Measurements from ENCODE around the gene FLT1. TPM values are rescaled to one million over a fixed set of nuclear protein-coding genes. Genes with fewer than 3 reads are reported as not detected.

Gene FLT1
- total and polyA plus RNA-seq, 2 donors (not counting 1 experiment from before 2014, with no cell fraction given) = 1.3 to 2.5 TPM

DNA sequence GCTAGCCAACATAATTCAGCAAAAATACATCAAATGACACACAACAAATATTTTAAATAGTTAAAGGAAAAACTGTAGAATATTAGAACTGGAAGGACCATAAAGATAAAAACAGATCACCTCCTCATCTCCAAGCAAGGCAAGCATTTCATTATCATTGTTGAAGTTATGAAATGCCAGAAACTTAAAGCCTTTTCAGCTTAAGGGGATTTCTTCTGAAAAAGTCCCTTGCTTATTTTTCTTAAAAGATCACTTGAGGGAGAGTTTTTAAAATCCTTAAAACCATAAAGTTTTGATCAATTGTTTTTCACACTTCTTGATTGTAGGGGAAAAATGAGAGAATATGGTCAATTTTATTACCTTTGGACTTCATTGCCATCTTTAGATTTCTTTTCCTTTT is 37.4 kb downstream of the FLT1 start:
- Histone ChIP-seq H3K27me3 (ENCODE audit: control insufficient read depth, insufficient read depth, low read length) (no peaks in the 10 kb centered on the region), H4K20me1 (ENCODE audit: control insufficient read depth, extremely low read depth, insufficient read depth, low read length) (no peaks in the 10 kb centered on the region), H3K9ac (ENCODE audit: insufficient read depth, low read length) (no peak overlapping the region), H3K4me2 (ENCODE audit: extremely low read depth, insufficient read depth, low read length) (no peak overlapping the region), H3K27ac (ENCODE audit: insufficient read depth, low read length) (no peak overlapping the region), H3K4me1 (ENCODE audit: control insufficient read depth, extremely low read depth, insufficient read depth, low read length) (no peaks in the 10 kb centered on the region), H3K36me3 (ENCODE audit: control insufficient read depth, insufficient read depth, low read length) (no peaks in the 10 kb centered on the region), H2AFZ (ENCODE audit: low read length) (no peak overlapping the region), H3K4me3 (replicated peaks in 1 of 4; ENCODE audit: control extremely low read depth in 1 of 4, insufficient read depth in 1 of 4, low read depth in 3 of 4, low read length in 4 of 4) (no peak overlapping the region), H3K79me2 (ENCODE audit: control insufficient read depth, insufficient read depth, low read length) (no peaks in the 10 kb centered on the region), H3K9me3 (ENCODE audit: control insufficient read depth, insufficient read depth, low read depth, low read length) (no peaks in the 10 kb centered on the region)
- no peak for DNase-seq (ENCODE audit: low read depth in 2 of 2)
- TF ChIP-seq, protein P1, sequence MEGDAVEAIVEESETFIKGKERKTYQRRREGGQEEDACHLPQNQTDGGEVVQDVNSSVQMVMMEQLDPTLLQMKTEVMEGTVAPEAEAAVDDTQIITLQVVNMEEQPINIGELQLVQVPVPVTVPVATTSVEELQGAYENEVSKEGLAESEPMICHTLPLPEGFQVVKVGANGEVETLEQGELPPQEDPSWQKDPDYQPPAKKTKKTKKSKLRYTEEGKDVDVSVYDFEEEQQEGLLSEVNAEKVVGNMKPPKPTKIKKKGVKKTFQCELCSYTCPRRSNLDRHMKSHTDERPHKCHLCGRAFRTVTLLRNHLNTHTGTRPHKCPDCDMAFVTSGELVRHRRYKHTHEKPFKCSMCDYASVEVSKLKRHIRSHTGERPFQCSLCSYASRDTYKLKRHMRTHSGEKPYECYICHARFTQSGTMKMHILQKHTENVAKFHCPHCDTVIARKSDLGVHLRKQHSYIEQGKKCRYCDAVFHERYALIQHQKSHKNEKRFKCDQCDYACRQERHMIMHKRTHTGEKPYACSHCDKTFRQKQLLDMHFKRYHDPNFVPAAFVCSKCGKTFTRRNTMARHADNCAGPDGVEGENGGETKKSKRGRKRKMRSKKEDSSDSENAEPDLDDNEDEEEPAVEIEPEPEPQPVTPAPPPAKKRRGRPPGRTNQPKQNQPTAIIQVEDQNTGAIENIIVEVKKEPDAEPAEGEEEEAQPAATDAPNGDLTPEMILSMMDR (conservative IDR thresholded peaks at IDR 0.05 in 1 of 2, IDR thresholded peaks at IDR 0.05 in 1 of 2; ENCODE audit: low read depth in 1 of 2, low read length in 2 of 2) = no peak

DNA sequence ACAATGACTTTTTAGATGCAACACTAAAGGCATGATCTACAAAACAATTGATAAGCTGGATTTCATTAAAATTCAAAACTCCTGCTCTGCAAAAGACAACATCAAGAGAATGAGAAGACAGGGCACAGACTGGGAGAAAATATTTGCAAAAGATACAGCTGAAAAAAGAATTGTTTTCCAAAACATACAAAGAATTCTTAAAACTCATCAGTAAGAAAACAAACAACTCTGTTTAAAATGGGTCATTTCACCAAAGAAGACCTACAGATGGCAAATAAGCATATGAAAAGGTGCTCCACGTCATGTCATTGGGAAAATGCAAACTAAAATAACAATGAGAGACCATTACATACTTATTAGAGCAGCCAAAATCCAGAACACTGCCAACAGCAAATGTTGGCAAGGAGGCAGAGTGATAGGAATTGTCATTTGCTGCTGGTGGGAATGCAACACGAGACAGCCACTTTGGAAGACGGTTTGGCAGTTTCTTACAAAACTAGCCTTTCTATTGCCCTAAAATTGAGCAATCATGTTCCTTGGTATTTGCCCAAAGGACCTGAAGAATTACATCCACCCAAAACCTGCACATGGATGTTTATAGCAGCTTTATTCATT is 39.2 kb downstream of the FLT1 start:
- Histone ChIP-seq H3K4me3 (replicated peaks in 1 of 4; ENCODE audit: control extremely low read depth in 1 of 4, insufficient read depth in 1 of 4, low read depth in 3 of 4, low read length in 4 of 4) (no peak overlapping the region), H4K20me1 (ENCODE audit: control insufficient read depth, extremely low read depth, insufficient read depth, low read length) (no peaks in the 10 kb centered on the region), H3K27ac (ENCODE audit: insufficient read depth, low read length) (no peak overlapping the region), H2AFZ (ENCODE audit: low read length) (no peak overlapping the region), H3K36me3 (ENCODE audit: control insufficient read depth, insufficient read depth, low read length) (no peaks in the 10 kb centered on the region), H3K4me2 (ENCODE audit: extremely low read depth, insufficient read depth, low read length) (no peak overlapping the region), H3K79me2 (ENCODE audit: control insufficient read depth, insufficient read depth, low read length) (no peaks in the 10 kb centered on the region), H3K9me3 (ENCODE audit: control insufficient read depth, insufficient read depth, low read depth, low read length) (no peaks in the 10 kb centered on the region), H3K4me1 (ENCODE audit: control insufficient read depth, extremely low read depth, insufficient read depth, low read length) (no peaks in the 10 kb centered on the region), H3K27me3 (ENCODE audit: control insufficient read depth, insufficient read depth, low read length) (no peaks in the 10 kb centered on the region), H3K9ac (ENCODE audit: insufficient read depth, low read length) (no peak overlapping the region)
- no peak for DNase-seq (ENCODE audit: low read depth in 2 of 2)
- TF ChIP-seq EZH2 (IDR thresholded peaks at IDR 0.05; ENCODE audit: low read length, missing control alignments) = no peak
- TF ChIP-seq, protein P1 (conservative IDR thresholded peaks at IDR 0.05 in 1 of 2, IDR thresholded peaks at IDR 0.05 in 1 of 2; ENCODE audit: low read depth in 1 of 2, low read length in 2 of 2) = no peak

DNA sequence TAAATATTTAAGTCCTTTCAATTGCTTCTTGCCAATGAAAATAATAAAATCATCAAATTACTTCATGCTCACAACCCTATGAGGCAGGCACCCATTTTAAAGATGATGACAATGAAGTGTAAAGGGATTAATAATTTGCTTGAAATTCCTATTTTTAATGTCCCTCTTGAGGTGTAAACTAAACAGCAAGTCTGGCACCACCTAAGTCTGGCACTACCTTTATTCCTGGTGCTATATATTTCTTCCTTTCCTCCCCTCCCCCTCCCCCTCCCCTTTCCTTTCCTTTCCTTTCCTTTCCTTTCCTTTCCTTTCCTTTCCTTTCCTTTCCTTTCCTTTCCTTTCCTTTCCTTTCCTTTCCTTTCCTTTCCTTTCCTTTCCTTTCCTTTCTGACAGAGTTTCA is 42.2 kb downstream of the FLT1 start:
- Histone ChIP-seq H3K4me3 (replicated peaks in 1 of 4; ENCODE audit: control extremely low read depth in 1 of 4, insufficient read depth in 1 of 4, low read depth in 3 of 4, low read length in 4 of 4) (no peak overlapping the region), H3K27ac (ENCODE audit: insufficient read depth, low read length) (no peak overlapping the region), H4K20me1 (ENCODE audit: control insufficient read depth, extremely low read depth, insufficient read depth, low read length) (no peaks in the 10 kb centered on the region), H3K36me3 (ENCODE audit: control insufficient read depth, insufficient read depth, low read length) (no peaks in the 10 kb centered on the region), H3K27me3 (ENCODE audit: control insufficient read depth, insufficient read depth, low read length) (no peaks in the 10 kb centered on the region), H2AFZ (ENCODE audit: low read length) (no peak overlapping the region), H3K79me2 (ENCODE audit: control insufficient read depth, insufficient read depth, low read length) (no peaks in the 10 kb centered on the region), H3K9ac (ENCODE audit: insufficient read depth, low read length) (no peak overlapping the region), H3K4me2 (ENCODE audit: extremely low read depth, insufficient read depth, low read length) (no peak overlapping the region), H3K4me1 (ENCODE audit: control insufficient read depth, extremely low read depth, insufficient read depth, low read length) (no peaks in the 10 kb centered on the region), H3K9me3 (ENCODE audit: control insufficient read depth, insufficient read depth, low read depth, low read length) (no peaks in the 10 kb centered on the region)
- no peak for DNase-seq (ENCODE audit: low read depth in 2 of 2)
- TF ChIP-seq, protein P1 (conservative IDR thresholded peaks at IDR 0.05 in 1 of 2, IDR thresholded peaks at IDR 0.05 in 1 of 2; ENCODE audit: low read depth in 1 of 2, low read length in 2 of 2) = no peak
- no peak for TF ChIP-seq EZH2 (IDR thresholded peaks at IDR 0.05; ENCODE audit: low read length, missing control alignments)

Data from fibroblast of lung (primary cell).